HG02588 (cell line): ENCODE measurements around the gene GRAMD2B.
"Not testable (repeated sequence)": the region's sequence is repeated elsewhere in the genome, so short reads cannot be mapped to it uniquely, and the experiment has no call there.

Source experiments
- ATAC-seq: cut with Tn5 transposase; IDR thresholded peaks from one replicate; pipeline ENCODE4 v1.9.1; 2021; ENCODE audit warnings: mild to moderate bottlenecking, moderate library complexity; ENCODE audit not compliant: unreplicated experiment

GRAMD2B gene

GRCh38 chr5:126448720-126449119 is 25.5 kb downstream of the GRAMD2B start:
- no peak for ATAC-seq

- ATAC-seq, result peak; percentile 70
Measured at GRCh38 chr5:126449751-126450271, 26.6 kb downstream of the GRAMD2B start.

- ATAC-seq, result peak; percentile 41
Measured at GRCh38 chr5:126450346-126450745, 27.1 kb downstream of the GRAMD2B start.

DNA sequence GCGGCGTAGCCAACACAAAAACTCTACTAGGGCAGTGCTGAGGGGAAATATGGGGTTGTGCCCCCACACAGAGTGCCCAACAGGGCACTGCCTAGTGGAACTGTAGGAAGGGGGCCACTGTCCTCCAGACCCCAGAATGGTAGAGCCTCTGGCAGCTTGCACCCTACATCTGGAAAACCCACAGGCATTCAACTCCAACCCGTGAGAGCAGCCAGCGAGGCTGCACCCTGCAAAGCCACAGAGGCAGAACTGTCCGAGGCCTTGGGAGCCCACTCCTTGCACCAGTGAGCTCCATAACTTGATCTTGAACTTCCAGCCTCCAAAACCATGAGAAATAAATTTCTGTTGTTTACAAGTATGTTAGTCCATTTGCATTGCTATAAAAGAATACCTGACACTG is 27.7 kb downstream of the GRAMD2B start:
- no peak for ATAC-seq

- no peak for ATAC-seq
Measured at GRCh38 chr5:126452477-126452876, 29.3 kb downstream of the GRAMD2B start.

DNA sequence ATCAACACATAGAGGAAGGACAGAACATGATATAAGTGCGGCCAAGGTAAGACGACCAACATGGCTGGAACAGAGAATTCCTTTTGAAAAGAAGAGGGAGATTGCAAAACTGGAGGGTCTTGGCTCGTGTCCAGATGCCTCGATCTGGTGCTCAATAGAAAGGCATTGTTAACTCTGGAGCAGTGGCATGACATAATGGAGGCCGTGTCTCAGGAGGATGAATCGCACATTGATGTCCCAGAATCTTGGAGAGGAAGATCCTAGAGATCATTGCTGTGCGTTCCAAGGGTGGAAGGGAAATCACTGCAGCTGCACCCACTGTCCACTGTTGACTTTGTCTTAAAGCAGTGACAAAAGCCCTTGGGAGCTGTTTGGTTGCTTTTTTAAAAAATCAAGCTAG is 30.9 kb downstream of the GRAMD2B start:
- ATAC-seq, result no peak

DNA sequence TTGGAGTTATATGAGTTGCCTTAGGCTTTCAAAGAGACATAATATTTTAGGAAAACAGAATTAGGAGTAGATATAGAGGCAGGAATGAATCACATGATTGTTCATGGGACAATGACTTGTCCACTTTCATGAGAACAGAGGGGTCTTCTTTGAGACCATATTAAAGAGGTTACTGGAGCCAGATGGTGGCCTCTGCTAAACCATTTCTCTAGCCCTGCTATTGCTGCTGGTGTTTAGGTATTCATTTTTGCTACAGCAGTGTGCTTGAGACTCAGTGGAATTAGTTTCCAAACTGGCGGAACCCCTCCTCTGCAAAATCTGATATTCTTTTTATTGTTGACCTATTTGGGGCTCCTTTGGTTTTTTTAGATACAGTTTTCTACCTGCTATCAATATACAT is 31.3 kb downstream of the GRAMD2B start:
- ATAC-seq, result no peak

DNA sequence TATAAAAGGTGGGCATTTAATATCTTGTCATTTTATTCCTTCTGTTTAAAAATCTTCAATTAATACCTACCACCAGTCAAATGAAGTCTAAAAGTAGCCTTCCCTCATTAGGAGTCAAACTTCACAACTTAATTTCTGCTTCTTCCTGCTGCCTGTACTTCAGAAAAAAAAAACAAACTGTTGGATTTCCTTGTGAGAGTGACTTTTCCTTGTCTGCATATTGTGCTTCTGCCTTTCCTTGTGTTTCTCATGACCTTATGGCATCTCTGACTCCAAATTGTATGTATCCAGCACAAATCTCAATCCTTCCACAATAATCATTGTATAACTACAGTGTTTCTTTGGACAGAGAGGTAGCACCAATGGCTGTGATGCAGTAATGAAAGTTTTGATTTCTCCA is 32.1 kb downstream of the GRAMD2B start:
- ATAC-seq, result no peak

GRCh38 chr5:126455728-126456127 is 32.5 kb downstream of the GRAMD2B start:
- no peak for ATAC-seq

DNA sequence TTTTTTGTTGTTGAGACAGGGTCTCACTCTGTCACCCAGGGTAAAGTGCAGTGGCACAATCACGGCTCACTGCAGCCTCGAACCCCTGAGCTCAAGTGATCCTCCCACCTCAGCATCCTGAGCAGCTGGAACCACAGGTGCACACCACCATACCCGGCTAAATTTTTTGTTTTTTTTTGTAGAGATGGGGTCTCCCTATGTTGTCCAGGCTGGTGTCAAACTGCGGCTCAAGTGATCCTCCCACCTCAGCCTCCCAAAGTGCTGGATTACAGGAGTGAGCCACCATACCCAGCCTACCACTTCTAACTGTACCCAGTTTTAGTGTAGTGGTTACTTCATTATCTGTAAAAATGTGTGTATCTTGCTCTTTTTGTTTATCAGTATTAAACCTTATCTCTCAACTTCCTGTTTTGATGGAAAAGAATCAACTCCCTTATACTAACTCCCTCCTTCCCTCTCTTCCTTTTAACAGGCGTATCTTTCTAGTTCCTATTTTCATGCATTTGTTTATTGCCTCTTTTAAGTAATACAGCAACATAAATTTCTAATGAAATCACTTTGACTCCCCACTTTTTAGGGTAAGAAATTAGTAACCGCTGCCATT is 33.1 kb downstream of the GRAMD2B start:
- no peak for ATAC-seq

GRCh38 chr5:126460459-126460858 is 37.2 kb downstream of the GRAMD2B start:
- no peak for ATAC-seq

GRCh38 chr5:126460977-126461376 is 37.8 kb downstream of the GRAMD2B start:
- no peak for ATAC-seq

DNA sequence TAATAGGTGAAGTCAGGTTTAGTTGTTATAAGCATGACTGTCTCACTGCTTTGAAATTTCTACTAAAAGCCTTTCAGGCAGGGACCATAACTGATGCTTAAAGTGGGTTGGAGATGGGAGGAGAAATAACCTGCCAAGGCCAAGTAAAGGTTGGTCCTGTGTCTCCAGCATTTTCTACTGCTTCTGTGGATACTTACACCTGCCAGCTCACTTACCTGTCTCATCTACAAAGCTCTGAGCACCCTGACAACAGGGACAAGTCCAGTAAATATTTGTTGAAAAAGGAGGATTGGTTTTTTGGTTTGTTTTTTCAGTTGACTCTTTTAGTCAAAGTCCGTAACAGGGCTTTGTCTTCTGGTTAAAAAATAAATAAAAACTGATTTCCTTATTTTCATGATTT is 38.6 kb downstream of the GRAMD2B start:
- no peak for ATAC-seq

DNA sequence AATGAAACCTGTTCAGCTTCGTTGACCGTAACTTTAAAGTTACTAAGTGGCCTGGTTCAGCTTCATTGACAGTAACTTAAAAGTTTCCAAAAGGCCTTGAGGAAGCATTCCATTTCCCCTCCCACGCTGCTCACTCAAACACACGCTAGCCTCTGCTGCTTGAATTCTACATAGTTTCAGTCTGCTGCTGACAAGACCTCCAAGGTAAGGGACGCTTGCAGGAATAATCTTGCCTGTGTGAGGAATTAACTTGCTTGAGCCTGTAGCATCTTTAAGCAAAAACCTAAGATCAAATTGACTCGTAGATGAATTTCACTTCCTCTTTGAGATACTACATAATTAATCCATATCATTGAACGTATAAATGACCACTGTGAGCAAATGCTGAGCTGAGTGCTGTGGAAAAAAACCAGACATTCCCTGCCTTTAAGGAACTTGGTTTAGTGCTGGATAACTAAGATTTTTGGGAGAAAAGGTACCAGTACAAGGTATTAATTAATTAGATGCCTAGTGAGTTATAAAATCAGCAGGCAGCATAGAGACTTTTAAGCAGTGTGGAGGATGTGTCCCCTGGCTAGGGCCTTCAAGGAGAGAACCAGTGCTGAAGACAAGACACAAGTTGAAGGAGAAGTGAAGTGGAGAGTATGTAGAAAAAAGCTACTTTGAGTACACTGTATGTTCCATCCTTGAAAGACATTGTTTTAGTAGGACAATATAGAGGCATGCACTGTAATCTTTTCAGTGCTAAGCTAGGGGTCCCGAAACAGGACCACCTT is 39.2 kb downstream of the GRAMD2B start:
- peak; percentile 71 for ATAC-seq

GRCh38 chr5:126464016-126464415 is 40.8 kb downstream of the GRAMD2B start:
- ATAC-seq, result no peak

- ATAC-seq, result no peak
Measured at GRCh38 chr5:126464959-126465358, 41.8 kb downstream of the GRAMD2B start.

DNA sequence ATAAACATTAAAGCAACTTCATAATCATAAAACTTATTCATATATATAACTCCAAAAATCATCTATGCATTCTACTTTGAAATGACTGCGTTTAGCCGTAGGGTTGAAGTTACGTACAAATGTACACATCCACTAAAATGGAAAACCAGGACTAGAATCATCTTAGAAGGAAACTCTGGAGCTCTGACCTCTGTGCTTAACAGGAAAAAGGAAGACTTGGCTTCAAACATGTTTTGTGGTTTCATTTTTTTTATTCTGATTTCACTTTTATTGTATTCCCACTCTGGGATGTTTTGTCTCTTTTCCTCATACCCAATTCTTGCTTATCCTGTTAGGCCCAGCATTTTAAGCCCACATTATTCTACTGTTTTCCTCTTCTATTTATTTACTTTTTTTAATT is 44.9 kb downstream of the GRAMD2B start:
- ATAC-seq, result no peak

DNA sequence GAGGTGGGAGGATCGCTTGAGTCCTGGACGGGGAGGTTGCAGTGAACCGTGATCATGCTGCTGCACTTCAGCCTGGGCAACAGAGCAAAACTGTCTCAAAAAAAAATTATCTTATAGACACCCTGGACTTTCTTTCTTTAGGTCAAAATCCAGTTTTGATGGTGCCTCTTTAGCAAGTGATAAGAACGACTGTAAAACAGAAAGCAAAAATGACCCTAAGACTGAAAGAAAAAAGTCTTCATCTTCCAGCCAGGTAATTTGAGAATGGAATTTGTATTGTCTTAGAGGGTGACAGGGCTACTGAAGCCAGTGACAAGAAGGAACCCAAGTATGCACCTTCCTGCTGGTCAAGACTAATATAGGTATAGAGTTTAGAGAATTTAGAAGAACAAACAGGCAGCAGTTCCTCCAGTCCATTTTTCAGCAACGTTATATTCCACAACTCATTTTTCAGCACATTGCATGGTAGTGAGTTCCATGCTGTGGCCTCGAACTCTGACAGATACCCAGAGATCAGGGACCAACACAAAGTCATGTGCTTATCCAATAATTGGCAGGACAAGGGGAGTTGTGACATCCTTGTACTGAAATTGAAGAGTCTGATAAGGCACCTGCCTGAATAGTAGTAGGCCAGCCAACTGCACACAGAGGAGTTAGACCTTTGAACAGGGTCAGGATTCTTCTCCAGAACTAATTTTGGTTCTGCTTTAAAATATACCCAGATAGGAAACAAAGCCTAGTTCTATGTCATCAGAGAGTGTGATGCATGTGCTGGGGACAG is 46.5 kb downstream of the GRAMD2B start:
- no peak for ATAC-seq

GRCh38 chr5:126470529-126470928 is 47.3 kb downstream of the GRAMD2B start:
- not testable (repeated sequence) for ATAC-seq

- ATAC-seq, result no peak
Measured at GRCh38 chr5:126471247-126471646, 48.0 kb downstream of the GRAMD2B start.

- ATAC-seq, result no peak
Measured at GRCh38 chr5:126471875-126472537, 48.8 kb downstream of the GRAMD2B start.
